OCI-M1 (cell line): ENCODE measurements around the gene RIPOR2.
A peak's percentile ranks its signal among the peaks of the same experiment; 100 is the strongest.
"Not testable (repeated sequence)": the region's sequence is repeated elsewhere in the genome, so short reads cannot be mapped to it uniquely, and the experiment has no call there.

Experiments
- DNase-seq: peaks from one replicate; lab custom pipeline; 2025; lab: John Stamatoyannopoulos, UW

The RIPOR2 gene

DNA sequence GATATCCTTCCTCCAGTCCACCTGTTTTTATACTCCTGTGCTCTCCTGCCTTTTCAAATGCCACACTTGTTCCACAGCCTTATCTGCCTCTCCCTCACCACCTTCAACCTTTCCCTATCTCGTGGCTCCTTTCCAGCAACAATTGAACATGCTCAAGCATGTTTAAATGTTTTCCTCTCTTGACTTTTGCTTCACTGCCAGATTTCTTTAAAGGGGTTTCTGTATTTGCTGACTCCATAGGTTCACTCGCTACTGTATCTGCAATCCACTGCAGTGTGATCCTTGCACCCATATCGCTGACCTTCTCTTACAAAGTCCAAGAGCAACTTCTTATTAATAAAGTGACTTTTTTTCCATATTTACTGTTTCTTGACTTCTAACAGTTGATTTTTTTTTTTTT, 172.2 kb downstream of the RIPOR2 start:
- DNase-seq: no peak

DNA sequence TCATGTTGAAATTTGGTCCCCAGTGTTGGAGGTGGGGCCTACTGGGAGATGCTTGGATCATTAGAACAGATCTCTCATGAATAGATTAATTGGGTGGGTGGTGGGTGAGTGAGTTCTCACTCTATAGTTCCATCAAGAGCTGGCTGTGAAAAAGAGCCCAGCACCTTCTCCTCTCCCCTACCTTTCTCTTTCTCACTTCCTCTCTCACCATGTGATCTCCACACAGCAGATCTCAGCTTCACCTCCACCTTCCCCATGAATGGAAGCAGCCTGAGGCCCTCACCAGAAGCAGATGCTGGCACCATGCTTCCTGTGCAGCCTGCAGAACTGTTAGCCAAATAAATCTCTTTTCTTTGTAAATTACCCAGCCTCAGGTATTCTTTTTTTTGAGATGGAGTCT, 173.9 kb downstream of the RIPOR2 start:
- no peak for DNase-seq

- peak; percentile 49 for DNase-seq
These were observed 174.4 kb downstream of the RIPOR2 start for GRCh38 chr6:24761193-24761835.

DNA sequence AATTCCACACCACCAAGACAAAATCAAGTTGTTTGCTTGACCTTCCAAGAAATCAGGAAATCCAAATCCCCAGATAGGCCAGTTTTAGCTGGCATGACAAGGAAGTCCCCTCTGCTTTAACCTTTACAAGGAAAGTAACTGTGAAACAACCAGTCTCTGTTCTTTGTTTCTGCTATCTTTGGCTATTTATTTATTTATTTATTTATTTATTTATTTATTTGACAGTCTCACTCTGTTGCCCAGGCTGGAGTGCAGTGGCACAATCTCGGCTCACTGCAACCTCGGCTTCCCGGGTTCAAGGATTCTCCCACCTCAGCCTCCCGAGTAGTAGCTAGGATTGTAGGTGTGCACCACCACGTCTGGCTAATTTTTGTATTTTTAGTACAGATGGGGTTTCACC, 175.6 kb downstream of the RIPOR2 start:
- no peak for DNase-seq

DNA sequence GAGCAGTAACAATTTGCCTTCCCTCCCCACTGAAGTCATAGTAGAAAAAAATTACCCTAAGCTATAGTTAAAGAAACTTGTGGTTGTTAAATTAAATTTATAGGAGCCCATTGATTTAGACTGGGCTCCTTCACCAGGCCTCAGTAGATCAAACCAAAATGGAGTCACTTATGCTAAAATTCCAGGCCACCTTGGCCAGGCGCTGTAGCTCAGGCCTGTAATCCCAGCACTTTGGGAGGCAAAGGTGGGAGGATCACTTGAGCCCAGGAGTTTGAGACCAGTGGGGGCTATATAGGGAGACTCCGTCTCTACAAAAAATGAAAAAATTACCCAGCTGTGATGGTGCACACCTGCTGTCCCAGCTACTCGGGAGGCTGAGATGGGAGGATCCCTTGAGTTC, 176.0 kb downstream of the RIPOR2 start:
- DNase-seq: no peak

DNA sequence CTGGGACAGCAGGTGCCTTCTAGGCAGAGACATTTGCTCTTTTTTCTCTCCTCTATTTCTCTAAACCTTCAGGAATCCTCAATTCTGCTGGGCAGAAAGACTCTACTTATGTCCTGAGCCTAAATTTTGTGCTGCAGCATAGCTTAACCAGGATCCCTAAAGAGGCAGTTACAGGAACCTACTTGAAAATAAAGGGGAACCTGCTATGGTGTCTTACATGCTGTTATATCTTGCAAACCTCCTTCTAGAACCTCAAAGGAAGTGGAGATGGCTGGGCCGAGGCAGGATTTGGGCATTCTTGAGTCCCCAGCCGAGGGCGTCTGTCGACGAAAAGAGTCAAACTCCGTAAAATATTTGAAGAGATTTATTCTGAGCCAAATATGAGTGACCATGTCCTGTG, 178.1 kb downstream of the RIPOR2 start:
- no peak for DNase-seq

DNA sequence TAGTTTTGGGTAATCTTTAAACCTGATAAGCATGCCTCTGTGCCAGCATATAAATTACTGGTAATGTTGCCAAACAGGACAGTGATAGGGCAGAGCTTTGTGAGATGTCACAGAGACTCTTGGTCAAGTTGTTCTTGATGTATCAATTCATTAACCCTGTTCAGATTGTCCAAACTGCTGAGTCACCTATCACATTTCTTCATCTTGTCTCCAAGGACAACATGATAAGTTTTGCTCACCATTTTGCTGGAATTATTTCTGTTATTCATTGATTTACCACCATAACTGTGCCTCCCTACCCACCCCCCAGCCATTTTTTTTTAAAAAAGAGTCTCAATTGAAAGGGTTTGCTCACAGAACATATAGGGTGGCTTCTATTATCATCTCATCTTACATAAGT, 180.5 kb downstream of the RIPOR2 start:
- DNase-seq: peak; percentile 71

DNA sequence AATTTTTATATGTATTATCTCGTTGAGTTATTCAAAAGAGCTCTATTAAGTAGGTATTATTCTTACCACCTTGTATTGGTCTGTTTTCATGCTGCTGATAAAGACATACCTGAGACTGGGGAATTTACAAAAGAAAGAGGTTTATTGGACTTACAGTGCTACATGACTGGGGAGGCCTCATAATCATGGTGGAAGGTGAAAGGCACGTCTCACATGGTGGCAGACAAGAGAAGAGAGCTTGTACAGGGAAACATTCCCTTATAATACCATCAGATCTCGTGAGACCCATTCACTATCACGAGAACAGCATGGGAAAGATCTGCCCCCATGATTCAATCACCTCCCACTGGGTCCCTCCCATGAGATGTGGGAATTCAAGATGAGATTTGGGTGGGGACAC, 181.4 kb downstream of the RIPOR2 start:
- not testable (repeated sequence) for DNase-seq
